Loucy (cell line): ENCODE results near the gene KCNT2.

Experiments used
- EZH2phosphoT487 ChIP-seq: fragments of 200-600 bp; IDR thresholded peaks from 2 replicates; pipeline ENCODE4 v1.6.1; 2018; ENCODE audit warnings: antibody characterized with exemption, mild to moderate bottlenecking, moderate library complexity, borderline replicate concordance
- TF ChIP-seq, protein P1 (sequence below): fragments of 200-600 bp; sonication (generic); conservative IDR thresholded peaks from 2 replicates; pipeline ENCODE4 v1.5.1; 2014; ENCODE audit warnings: mild to moderate bottlenecking, antibody characterized with exemption, low read length

- TF ChIP-seq, protein P1, sequence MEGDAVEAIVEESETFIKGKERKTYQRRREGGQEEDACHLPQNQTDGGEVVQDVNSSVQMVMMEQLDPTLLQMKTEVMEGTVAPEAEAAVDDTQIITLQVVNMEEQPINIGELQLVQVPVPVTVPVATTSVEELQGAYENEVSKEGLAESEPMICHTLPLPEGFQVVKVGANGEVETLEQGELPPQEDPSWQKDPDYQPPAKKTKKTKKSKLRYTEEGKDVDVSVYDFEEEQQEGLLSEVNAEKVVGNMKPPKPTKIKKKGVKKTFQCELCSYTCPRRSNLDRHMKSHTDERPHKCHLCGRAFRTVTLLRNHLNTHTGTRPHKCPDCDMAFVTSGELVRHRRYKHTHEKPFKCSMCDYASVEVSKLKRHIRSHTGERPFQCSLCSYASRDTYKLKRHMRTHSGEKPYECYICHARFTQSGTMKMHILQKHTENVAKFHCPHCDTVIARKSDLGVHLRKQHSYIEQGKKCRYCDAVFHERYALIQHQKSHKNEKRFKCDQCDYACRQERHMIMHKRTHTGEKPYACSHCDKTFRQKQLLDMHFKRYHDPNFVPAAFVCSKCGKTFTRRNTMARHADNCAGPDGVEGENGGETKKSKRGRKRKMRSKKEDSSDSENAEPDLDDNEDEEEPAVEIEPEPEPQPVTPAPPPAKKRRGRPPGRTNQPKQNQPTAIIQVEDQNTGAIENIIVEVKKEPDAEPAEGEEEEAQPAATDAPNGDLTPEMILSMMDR: no peak
- no peak for TF ChIP-seq EZH2phosphoT487
Measured at GRCh38 chr1:196607981-196608380, 259 bp downstream of the KCNT2 start.
